NOMO-1 treated with DMSO at 0.1 percent for 48 hours (cell line): ENCODE measurements around the gene NOS3.

Experiments used
- DNase-seq: peaks from one replicate; lab custom pipeline; 2025; ENCODE audit not compliant: unreplicated experiment; lab: John Stamatoyannopoulos, UW

Gene NOS3

DNA sequence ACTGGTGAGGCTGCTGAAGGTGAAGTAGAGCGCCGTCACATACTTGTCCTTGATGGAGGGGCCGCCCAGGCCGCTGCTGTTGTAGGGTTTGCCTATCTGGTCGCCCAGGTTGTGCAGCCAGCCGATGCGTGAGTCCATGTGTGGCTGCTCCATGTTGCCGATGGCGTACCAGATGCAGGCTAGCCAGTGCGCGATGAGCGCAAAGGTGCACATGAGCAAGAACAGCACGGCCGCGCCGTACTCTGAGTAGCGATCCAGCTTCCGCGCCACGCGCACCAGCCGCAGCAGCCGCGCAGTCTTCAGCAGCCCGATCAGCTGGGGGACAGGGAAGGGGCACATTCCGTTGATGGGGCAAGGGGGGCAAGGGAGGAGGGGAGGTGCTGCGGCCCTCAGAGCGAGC lies 39.3 kb upstream of the NOS3 start:
- DNase-seq = no peak

DNA sequence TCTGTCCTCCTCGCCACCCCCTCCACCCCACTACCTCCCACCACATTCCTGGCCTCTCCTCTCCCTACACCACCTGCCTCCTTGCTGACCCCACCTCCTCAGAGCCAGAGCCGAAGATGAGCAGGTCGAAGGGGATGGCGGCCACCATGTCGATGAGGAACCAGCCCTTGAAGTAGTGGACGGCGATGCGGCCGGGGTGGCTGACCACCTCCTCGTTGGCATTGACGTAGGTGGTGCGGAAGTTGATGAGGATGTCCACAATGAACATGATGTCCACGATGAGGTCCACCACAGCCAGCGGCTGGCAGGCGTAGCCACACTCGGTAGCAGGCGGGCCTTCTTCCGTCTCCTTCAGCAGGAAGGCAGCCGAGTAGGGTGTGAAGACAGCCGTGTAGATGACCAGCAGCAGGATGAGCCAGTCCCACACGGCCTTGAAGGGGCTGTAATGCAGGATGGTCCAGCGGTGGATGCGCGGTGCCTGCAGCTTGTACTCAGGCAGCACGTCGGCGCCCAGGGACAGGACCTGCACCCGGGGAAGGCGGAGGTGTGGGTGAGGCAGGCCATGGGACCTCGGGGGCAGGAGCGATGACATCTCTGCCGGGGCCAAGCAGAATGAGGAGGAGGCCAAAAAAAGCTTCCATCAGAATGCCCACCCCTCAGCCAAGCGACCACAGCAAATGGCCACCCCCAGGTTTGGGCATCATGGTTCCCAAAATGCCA lies 38.3 kb upstream of the NOS3 start:
- no peak for DNase-seq

DNA sequence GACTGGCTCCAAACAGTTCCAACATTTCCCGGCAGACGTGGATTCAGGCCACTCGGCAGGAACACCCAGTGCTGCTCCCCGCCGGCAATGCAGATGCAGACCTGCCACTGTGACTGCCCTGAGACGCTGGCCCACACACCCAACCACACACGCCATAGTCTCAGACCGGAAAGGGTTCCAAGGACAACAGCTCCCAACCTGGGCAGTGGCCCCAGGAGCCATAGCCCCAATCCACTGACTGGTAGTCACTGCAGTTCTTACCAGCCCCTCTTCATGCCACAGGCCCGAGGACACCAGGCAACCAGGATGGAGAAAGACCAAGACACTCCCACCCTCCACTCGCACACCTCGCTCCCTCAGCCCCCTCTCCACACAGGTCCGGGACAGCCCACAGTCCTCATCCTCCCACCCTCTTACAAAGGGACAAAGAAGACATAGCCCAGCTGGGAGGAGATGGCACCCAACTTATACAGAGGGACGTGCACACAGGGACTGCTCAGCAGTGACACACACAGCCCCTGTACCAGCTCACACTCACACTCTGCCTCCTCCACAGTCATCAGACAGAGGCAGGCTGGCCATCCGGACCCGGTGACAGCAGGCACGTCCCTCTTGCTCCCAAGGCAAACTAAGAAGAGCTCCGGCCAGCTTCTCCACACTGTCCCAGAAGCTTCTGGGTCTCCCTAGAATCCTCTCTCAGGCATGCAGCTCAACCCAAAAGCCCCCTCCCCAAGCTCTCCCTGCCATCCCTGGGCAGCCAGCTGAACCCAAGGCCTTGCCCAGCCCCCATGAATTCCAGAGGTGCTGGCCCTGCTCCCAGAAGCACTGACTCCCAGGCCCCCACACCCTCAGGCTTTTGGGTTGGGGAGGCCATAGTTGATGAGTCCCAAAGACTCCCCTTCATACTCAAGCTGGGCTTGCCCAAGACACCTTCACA lies 37.5 kb upstream of the NOS3 start:
- no peak for DNase-seq

DNA sequence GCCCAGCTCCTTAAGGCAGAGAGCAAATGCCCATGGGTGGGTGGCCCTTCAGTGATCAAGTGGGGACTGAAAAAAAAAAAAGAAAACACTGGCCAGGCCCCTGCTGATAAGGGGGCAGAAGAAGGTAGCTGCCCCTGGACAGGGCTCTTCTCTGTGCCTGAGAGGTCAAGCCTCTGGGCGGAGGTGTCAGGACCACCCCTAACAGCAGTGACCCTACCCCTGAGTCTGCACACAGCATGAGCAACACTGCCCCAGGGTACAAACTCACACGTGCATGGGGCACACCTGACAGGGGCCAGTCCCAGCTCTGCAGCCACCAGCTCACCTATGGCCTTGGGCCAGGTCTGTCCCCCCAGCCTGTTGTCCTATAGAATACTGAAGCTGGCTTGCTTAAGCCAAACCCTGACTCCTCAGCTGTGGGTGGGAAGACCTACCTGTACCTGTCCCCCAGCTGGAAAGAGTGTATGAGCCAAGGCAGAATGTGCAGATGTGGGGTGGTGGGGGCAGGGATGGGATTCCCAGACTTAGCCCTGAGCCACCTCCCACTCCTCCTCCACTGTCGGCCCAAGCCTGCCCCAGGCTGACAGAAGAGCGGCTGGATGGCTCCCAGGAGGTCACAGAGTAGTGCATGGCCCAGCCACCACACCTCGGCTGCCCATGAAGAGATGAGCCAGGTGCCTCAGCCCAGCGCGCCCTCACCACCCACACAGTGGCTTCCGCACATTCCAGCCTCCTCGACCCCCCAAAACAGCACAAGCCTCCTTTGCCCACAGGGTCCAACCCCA lies 36.4 kb upstream of the NOS3 start:
- DNase-seq = no peak

DNA sequence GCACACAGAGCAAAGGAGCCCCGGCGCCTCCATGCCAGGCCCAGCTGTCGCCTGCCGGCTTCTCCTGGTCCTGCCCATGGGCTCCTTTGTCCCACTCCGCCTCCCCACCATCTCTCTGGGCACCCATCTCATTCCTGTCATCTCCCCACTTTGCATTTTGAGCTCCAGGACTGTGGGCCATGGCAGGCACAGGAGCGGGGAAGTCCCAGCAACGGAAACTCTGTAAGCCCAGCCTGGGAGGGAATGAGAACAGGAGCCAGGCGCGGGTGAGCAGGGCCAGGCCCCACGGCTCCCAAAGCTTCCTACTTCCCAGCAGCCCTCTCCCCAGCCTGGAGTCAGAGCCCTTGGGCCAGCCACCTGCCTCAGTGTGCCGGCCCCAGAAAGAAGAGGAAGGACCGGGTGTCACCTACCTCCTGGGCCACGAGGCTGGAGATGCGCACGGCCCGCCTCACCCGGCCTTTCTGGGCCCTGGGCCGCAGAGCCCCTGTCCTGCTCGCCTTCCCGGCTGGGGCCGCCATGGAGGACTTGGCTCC lies 35.8 kb upstream of the NOS3 start:
- DNase-seq = no peak

DNA sequence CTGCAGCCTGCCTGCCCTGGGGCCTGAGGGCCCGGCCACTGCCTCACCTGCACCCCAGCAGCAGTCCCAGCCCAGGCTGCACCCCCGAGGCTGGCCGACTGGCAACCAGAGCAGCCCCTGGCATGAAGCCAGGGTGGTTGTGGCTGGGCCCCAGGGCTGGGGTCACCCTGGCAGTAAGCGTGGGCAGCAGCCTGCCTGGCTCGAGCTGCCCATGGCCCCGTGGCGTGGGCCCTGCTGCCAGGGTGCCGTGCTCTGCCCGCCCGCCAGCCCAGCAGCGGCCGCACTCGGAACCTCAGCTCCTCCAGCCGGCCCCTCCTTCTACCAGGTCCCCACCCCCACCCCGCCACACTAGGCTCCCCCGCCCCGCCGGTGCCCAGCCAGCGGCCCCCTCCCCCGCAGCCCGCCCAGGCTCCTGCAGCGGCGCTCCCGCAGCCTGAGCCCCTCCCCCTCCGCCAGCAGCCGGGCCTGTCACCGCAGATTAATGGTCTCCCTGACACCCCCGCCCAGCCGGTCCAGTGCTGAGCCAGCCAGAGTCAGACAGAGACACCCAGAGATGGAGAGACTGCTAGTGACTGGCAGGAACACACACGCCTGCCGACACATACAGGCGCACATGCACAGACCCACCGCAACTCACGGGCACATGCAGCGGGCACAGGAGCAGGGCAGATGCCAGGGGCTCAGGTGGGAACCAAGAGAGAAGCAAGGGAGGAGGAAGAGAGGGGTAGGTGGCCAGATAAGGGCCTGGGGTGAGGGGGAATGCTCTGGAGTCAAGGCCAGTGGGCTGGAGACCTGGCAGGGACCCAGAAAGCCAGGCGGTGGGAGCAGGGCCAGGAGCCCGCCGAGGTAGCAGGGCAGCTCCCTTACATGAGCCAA lies 35.1 kb upstream of the NOS3 start:
- DNase-seq = no peak

DNA sequence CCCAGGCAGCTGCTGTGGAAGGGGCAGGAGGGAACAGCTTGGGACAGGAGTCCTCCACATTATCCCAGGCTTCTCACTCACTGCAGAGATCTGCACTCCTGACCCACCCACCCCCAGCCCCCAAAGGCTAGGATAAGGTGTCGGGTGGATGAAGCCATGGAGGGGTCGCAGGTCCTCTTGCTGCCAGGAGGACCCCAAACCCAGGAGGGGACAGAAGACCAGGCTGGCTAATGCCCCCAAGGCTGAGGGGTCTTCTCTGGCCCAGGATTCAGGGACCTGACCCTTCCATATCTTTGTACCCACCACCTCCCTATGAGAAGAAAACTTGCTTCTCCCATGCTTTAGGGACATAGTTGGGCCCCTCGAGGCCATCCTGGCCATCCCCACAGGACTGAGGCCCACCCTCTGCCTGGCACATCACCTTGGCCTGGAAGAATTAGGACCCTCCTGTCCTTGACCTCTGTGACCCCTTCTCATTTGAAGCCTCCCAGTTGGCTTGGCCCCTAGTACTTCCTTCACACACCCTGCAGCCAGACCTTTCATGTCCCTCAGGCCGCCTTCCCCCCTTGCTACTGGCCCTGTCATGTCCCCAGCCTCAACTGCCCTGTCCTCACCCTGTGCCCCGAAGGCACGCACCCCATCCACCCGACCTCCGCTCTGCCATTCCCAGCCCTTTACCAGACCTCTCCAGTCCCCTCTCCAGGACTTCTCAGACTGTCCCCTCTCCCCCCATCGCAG lies 34.3 kb upstream of the NOS3 start:
- DNase-seq = no peak

DNA sequence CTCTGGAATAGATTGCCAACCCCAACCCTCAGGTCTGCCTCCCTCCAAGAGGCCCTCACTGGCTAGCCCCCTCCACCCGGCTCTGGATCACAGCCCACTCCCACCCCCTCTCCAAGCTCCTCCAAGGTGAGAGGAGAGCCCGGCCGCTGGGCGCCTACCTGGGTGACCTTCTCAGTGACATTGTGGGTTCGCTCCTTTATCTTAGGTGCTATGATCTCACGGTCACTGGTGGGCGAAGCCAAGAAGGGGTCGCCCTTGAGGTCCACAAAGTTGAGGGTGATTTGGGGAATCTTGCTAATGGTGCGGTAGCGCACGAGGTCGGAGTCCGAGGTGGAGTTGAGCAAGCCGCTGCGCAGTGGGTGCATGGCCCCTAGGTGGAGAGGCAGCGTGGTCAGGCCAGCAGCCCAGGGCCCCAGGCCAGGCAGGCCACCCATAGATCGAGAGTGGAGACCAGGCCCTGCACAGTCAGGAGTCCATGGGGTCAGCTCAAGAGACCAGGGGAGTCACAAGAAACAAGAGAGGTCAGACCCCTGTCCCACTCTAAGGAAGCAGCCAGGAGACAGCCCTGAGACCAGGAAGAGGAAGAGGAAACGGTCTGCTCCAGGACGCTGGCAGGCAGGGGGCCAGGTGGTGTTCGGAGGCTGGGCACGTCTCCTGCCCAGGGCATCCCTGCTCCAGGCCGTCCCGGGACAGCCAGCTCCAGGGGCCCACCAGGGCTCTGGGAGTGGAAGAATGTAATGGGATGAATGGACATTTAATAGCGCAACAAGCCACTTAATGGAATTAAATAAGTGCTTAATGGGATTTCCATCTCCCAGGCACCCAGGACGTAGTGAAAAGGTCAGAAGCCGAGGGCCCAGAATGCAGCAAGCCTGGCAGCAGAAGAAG lies 33.4 kb upstream of the NOS3 start:
- DNase-seq = no peak

DNA sequence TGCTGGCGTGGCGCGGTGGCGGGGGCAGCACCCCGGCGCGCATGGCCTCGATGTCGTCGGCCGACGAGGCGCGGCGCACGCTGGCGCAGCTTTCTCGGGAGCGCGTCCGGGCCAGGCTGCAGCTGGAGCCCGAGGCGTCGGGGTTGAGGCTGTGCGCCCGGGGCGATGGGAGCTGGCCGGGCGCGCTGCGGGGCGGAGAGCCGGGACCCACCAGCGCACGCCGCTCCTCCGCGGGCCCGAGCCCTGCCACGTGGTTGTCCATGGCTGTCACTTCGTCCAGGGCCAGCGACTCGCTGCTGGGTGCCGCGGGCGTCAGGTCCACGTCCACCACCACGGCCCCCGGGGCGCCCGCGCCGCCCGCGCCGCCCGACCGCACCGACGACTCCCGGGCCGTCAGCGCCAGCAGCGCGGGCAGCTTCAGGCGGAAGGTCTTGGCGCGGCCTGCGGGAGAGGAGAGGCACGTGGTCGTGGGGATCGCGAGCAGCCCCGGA lies 32.7 kb upstream of the NOS3 start:
- DNase-seq = no peak

DNA sequence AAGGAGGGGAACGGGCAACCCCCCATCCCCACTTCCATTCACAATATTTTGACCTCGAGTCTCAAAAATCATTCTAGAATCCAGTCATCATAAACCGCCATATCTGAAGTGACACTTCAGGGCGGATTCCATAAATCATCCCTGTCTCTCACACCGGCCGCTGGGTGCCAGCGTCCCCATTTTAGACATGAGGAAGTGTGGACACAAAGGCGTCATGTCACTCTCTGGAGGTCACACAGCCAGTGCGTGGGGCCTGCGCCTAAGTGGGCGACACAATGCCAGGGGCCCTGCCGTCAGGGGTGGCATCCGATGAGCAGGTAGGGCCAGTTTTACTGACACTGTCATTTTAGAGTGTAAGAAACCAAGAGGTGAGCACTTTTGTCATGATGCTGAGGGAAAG lies 32.2 kb upstream of the NOS3 start:
- DNase-seq = no peak

DNA sequence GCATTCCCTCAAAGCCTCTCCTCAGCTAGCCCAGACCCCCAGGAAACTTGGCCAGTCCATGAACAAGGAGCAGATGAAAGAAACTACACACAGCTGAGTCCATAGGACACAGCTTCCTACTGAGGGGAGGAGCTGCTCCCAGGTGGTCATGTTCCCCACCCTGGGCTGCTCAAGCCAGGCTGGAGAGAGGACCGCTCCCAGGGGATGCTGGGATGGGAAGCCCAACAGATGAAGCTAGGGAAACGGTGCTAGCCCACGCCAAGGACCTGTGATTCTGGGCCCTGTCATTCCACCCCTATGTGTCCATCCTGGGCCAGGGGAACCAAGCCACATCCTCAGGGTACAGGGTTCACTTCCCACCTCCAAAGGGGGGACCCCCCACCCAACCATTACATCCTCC lies 31.7 kb upstream of the NOS3 start:
- DNase-seq = no peak

DNA sequence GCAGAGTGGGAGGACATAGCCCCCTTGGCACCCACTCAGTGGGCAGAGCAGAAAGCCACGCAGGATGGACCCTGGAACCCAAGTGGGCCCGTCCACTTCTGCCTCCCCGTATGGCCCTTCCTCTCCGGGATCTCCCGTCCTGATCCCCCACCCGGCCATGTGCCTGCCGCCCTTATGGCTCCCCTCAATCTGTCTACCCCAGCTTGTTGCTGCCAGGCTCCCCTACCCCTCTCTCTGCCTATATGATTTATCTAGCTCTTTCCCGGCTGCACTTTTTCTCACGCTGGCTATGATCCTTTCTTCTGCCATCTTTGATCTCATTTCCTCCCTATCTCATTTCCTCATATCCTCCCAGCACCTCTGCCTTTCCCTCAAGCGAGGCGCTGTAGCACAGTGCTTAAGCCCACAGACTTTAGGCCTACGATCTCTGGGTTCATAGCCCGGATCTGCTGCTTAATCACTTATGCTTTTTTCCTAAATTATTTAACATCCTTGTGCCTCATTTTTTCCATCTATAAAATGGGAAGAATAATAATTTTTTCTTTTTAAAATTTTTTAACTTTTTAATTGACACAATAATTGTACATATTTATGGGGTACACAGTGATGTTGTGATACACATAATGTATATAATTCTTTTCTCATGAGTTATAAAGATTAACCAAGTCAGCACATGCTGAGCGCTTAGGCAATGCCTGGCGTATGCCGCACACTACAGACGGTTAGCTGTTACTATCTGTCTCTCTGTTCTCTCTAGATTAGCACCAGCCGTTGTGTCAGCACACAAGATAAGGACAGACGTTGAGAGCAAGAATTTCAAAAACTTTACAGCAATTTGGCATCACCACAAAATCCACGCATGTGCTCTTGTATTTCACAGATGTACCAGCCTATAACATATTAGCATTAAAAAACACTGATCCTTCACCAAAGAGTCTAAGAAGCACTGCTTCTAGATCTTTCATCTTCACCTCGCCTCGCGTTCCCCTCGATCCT lies 30.8 kb upstream of the NOS3 start:
- no peak for DNase-seq

DNA sequence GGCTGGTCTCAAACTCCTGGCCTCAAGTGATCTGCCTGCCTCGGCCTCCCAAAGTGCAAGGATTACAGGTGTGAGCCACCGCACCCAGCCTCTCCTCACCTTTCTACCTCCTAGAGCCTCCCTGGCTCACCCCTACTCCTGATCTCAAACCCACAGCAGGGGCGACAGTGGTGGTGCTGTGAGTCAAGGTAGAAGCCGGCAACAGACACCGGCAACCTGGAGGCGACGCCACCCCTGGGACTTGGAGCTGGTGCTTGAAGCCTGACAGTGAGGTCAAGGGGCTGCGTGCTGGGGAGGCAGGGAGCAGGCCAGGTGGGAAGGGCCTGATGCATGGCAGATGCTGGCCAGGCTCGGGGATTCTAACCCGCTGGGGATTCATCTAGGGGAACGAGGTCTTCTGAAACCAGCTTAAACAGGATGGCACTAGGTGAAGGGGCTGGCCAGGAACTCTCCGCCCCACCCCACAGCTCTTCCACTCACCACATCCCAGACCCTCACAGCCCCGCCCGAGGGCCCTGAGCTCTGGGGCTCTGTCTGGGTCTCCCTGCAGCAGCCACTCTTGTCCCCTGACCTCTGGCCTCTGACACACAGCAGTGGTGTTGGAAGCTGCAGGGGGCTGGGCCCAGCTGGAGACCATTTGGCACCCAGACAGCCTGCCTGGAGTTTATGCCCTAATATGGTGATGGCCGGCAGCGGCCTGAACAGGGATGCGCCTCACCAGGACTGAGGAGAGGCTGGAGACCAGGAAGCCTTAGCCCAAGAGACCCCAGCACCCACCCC lies 29.1 kb upstream of the NOS3 start:
- DNase-seq = no peak

DNA sequence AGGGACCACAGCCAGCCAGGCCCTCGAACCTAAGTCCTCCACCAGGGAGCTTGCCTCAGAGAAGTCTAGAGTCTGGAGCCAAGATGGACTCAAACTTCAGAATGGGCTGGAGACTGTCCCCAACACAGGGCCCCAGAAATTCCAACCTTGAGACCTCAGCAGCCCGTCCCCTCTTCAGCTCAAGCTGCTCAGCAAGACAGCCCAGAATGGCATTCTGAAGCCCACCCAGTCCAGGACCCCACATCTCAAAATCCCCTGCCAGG lies 28.6 kb upstream of the NOS3 start:
- DNase-seq = no peak

DNA sequence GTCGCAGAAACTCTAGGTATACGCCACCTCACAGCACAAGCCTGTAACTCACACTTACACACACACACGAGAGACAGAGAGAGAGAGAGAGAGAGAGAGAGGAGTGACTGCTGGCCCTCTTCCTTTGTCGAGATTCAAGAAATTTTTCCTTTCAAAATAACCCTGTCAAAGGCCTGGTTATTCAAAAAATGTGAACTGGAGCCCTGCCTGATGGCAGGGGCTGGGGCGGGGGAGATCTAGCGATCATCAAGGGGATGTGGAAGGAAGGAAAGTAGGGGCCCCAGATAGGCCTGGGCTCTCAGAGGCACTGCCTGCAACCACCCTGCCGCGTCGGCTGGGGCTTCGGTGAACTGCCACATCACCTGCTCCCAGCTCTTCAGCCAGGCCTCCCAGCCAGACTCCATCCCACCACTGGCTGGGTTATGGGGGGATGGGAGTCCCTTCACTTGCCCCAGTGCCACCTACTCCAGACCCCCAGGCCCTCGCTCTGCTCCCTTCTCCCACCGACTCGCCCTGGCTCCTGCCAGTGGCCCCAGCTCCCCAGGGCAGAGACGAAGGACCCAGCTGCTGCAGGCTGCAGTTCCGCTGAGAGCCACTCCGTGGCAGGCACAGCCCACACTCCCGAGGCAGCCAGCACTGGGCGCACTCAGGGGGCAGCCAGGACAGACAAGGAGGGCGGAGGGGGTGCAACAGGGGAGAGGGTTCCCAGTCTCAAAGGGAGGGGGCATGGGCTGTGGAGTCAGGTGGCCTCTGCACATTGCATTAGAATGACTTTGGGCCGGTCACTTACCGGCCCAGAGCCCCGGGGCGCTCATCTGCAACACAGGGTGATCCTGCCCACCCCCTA lies 28.0 kb upstream of the NOS3 start:
- DNase-seq = no peak
